Effector memory CD4-positive, alpha-beta T cell (primary cell): ENCODE results near the gene MTOR.

Source experiments
- DNase-seq, 3 donors: peaks; one replicate each; pipeline ENCODE4 v3.0.0-alpha.2; 2020
- H3K27ac ChIP-seq: 2 replicates; pipeline ENCODE4 v1.7.0; 2013; ENCODE audit warnings: mild to moderate bottlenecking, low read length, moderate library complexity; ENCODE audit not compliant: insufficient read depth, poor library complexity, severe bottlenecking
- H3K27me3 ChIP-seq: replicated peaks from 2 replicates; pipeline ENCODE4 v1.7.0; 2013; ENCODE audit warnings: mild to moderate bottlenecking, low read length; ENCODE audit not compliant: insufficient read depth, control insufficient read depth, poor library complexity, severe bottlenecking
- H3K36me3 ChIP-seq: 2 replicates; pipeline ENCODE4 v1.7.0; 2013; ENCODE audit warnings: mild to moderate bottlenecking, low read length, moderate library complexity; ENCODE audit not compliant: control insufficient read depth, insufficient read depth
- H3K4me1 ChIP-seq: 2 replicates; pipeline ENCODE4 v1.7.0; 2013; ENCODE audit warnings: low read length, mild to moderate bottlenecking; ENCODE audit not compliant: control insufficient read depth, insufficient read depth, poor library complexity, severe bottlenecking
- H3K4me3 ChIP-seq: 2 replicates; pipeline ENCODE4 v1.7.0; 2013; ENCODE audit warnings: low read length, low read depth, mild to moderate bottlenecking; ENCODE audit not compliant: insufficient read depth, poor library complexity, severe bottlenecking
- H3K9me3 ChIP-seq: 2 replicates; pipeline ENCODE4 v1.7.0; 2013; ENCODE audit warnings: mild to moderate bottlenecking, low read length, moderate library complexity; ENCODE audit not compliant: control insufficient read depth

MTOR gene

DNA sequence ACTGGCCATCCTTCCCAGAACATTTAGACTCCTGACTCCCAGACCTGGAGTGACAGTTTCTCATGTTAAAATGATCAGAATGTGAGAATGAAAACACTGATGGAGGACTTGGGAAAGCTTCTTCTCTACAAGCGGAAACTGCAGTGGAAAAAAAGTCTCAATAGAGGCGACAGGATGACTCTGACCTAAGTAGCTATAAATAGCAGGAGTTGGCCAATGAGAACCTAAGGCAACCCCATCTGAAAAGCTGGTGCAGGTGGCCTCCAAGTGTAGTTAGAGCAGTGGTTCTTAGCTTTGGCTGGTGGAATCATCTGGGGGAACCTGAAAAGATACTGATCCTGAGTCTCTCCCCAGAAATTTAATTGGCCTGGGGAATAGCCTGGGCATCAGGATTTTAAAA, 118.4 kb downstream of the MTOR start:
- H3K4me1 ChIP-seq, result no peaks in the 10 kb centered on the region
- no peak for DNase-seq
- peaks cover 45% of the 10 kb centered on the region for H3K36me3 ChIP-seq

DNA sequence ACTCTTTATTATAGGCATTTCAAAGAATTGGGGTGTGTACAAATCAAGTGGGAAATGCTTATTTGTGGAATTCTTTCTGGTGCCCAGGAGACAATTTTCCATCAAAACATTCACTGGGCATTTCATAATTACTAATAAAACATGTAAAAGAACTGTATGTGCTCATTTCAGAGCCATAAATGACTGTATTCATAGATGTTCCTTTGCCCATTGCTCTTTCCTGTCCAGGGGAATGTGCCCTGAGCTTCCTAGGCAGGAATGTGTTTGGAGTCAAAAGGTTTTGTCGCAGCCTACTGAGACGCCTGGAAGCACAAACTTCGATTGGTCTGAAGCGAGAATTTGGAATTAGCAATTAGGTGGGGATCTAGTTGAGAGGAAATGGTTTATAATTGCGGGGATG, 119.0 kb downstream of the MTOR start:
- peaks cover 48% of the 10 kb centered on the region for H3K36me3 ChIP-seq
- H3K27ac ChIP-seq, result no peak overlapping the region
- no peaks in the 10 kb centered on the region for H3K9me3 ChIP-seq
- DNase-seq, result no peak
- H3K4me3 ChIP-seq, result no peak overlapping the region
- no peaks in the 10 kb centered on the region for H3K27me3 ChIP-seq
- no peaks in the 10 kb centered on the region for H3K4me1 ChIP-seq

More for the DNA sequence above, 118.4 kb downstream of the MTOR start:
- Histone ChIP-seq H3K27me3 (no peaks in the 10 kb centered on the region), H3K27ac (no peak overlapping the region), H3K4me3 (no peak overlapping the region), H3K9me3 (no peaks in the 10 kb centered on the region)

DNA sequence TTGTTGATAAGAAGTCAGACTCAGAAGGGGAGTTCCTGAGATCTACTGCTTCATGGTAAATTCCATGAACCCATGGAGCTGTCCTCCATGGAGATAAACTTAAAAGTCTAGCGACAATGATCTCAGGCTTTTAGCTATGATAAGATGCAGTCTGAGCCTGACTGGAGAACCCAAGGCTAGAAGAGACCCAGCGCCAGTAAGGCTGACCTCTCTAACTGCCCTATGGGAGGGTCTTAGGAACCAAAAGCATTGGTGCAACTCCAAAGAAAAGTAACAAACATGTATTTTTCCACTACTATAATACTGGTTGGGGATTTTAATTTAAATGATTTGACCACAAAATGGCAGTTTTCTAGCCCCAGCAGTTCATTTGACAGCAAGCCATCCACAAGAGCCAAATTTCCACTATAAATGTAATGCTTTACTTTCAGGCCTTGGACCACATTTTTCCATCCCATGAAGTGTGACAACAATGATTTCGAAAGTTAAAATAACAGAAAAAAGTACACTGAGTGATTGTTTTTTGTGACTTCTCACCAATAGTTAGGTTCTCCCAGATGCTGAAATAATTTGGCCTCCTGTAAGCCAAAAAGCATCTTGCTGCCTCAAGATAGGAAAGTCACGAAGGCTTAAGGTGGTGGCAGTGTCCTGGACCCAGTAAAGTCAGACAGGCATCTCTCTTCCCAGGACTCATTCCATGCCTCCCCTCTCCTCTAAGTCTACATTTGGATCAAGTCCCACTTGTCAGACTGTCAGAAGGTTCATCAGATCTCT, 119.5 kb downstream of the MTOR start:
- Histone ChIP-seq H3K27me3 (no peaks in the 10 kb centered on the region), H3K4me3 (no peak overlapping the region), H3K36me3 (peaks cover 51% of the 10 kb centered on the region), H3K9me3 (no peaks in the 10 kb centered on the region), H3K27ac (no peak overlapping the region), H3K4me1 (no peaks in the 10 kb centered on the region)
- DNase-seq, result no peak

DNA sequence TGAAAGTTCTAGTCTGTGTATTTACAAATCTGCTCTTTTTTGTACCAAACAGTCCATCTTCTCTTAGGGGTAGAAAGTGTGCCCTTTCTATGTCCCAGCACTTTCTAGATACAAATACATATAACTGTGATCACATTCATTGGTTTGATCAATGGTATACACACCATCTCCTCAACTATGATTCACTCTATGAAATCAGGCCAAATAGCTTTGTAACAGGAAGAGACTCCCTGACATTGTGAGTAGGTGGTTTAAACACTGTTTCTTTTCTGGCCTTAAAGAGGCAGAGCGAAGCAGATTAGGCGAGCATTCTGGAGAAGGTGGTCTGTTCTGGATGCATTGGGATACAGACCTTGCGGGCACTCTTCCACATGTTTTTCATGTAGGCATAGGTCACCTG, 123.4 kb downstream of the MTOR start:
- no peak for DNase-seq
- peaks cover 35% of the 10 kb centered on the region for H3K36me3 ChIP-seq
- no peaks in the 10 kb centered on the region for H3K9me3 ChIP-seq
- H3K27me3 ChIP-seq, result no peaks in the 10 kb centered on the region
- no peak overlapping the region for H3K27ac ChIP-seq
- no peaks in the 10 kb centered on the region for H3K4me1 ChIP-seq
- H3K4me3 ChIP-seq, result no peak overlapping the region

DNA sequence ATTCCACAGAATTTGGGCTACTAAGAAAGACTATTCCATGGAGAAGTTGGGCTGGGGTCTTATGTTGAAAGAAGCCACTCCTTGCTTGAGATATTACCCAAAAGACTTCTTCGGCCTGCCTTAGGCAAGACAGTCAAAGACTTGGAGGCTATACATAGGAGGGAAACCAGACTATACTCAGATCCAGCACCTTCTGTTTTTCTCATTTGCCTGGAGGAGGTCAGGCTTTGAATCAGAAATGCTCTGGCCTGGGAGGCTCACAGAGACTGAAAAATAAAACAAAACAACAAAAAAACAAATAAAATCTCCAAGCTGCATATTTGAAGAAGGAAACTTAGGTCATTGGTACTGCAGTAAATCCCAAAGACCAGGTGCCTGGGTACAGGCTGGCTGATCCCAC, 124.3 kb downstream of the MTOR start:
- DNase-seq, result no peak
- H3K36me3 ChIP-seq, result peaks cover 38% of the 10 kb centered on the region
- H3K9me3 ChIP-seq, result no peaks in the 10 kb centered on the region
- H3K4me3 ChIP-seq, result no peak overlapping the region
- no peaks in the 10 kb centered on the region for H3K4me1 ChIP-seq
- no peak overlapping the region for H3K27ac ChIP-seq
- H3K27me3 ChIP-seq, result no peaks in the 10 kb centered on the region

DNA sequence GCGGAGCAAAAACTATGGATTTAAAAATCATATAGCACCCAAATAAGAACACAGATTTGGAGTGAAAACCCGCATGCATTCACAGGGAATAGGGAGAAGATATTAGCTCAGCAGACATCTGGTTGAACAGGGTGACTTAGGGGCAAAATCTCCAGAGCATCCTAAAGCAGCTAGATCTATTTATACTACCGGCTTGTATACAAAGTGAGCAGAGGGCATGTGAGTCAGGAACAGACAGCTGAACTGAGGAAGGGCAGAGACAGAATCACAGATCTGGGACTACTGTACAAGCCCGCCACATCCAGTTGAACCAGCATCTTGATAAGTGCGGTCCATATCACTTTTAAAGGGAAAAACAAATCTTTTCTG, 127.5 kb downstream of the MTOR start:
- H3K4me3 ChIP-seq, result no peak overlapping the region
- no peaks in the 10 kb centered on the region for H3K9me3 ChIP-seq
- no peaks in the 10 kb centered on the region for H3K27me3 ChIP-seq
- H3K27ac ChIP-seq, result no peak overlapping the region
- no peaks in the 10 kb centered on the region for H3K4me1 ChIP-seq
- H3K36me3 ChIP-seq, result peaks cover 65% of the 10 kb centered on the region
- no peak for DNase-seq

DNA sequence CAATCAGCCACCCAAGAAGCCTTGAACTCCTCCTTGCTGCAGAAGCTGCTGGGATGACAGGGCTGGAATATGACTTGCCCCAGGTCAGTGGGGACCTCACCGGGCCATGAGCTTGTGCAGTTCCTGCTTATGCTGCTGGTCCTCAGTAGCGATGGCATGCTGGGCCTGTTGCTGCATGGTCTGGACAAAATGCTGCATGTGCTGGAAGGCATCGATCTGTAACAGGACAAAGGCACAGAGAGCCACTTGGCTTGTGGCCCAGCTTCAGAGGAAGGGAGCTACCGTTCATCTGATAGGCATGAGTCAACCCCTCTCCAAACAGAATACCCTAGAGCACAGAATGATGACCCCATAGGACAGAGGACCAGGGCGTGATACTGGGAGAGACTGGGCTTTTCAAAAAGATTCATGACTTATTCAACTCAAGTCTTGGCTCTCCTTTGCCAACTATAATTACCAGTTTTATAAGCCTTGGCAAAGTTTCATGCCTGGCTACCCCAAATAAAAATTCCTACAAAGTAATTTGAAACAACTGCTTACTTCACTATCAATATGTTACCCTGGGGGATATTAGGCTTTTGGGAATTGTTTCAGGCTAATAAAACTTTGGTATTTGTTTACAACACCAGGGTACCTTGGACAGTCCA, 128.0 kb downstream of the MTOR start:
- no peak for DNase-seq
- no peak overlapping the region for H3K4me3 ChIP-seq
- no peaks in the 10 kb centered on the region for H3K4me1 ChIP-seq
- no peak overlapping the region for H3K27ac ChIP-seq
- no peaks in the 10 kb centered on the region for H3K27me3 ChIP-seq
- H3K9me3 ChIP-seq, result no peaks in the 10 kb centered on the region
- H3K36me3 ChIP-seq, result peaks cover 69% of the 10 kb centered on the region

DNA sequence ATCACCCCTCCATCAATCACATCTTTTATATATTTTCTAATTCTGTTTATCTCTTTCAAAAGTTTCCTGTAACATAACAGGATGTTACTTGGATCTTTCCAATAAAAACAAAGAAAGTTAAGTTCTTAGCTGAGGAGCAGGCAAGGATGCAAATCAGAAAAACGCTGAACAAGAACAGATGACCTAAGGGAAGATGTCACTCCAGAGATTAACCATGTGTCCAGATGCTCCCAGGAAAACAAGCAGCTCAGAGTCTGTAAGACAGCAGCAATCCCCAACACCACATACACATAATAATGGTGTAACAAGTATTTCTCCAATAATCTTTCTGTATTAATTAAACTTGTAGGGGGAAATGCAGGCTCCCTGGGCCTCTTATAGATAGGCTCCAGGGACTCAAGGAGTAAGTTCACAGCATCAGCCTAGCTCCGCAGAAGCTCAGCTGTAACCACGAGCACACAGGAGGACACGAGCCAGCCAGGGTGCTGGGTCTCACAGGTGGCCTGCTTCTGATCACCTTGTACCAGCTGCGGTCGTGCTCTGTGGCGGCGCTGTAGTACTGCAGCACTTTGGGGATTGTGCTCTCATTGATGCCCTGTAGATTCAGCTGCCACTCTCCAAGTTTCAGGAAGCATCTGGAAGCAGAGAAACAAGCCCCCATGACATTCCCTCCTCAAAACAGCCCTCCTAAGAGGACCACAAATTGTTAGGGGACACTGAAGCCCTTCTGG, 129.6 kb downstream of the MTOR start:
- Histone ChIP-seq H3K4me3 (no peak overlapping the region), H3K9me3 (no peaks in the 10 kb centered on the region), H3K4me1 (no peaks in the 10 kb centered on the region), H3K36me3 (peaks cover 69% of the 10 kb centered on the region), H3K27ac (no peak overlapping the region), H3K27me3 (no peaks in the 10 kb centered on the region)
- no peak for DNase-seq

DNA sequence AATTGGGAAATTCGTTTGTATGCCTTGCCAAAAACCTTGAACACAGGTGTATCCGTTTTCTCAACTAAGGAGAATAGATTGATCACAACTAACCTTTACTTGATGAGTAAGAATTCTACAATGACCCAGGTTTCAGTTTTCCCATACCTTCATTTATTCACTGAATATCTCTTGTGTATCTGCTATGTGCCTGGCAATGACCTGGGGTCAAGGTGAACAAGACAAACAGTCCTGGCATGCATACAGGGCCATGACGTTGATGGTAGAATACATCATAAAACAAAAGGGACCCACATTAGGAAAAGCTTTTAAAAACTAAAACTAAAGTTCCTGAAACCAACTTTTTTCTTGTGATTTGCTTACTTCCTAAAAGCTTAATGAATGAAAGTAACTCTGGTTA, 130.5 kb downstream of the MTOR start:
- no peak overlapping the region for H3K4me3 ChIP-seq
- no peaks in the 10 kb centered on the region for H3K9me3 ChIP-seq
- DNase-seq, result no peak
- no peaks in the 10 kb centered on the region for H3K4me1 ChIP-seq
- no peak overlapping the region for H3K27ac ChIP-seq
- no peaks in the 10 kb centered on the region for H3K27me3 ChIP-seq
- H3K36me3 ChIP-seq, result peaks cover 73% of the 10 kb centered on the region

DNA sequence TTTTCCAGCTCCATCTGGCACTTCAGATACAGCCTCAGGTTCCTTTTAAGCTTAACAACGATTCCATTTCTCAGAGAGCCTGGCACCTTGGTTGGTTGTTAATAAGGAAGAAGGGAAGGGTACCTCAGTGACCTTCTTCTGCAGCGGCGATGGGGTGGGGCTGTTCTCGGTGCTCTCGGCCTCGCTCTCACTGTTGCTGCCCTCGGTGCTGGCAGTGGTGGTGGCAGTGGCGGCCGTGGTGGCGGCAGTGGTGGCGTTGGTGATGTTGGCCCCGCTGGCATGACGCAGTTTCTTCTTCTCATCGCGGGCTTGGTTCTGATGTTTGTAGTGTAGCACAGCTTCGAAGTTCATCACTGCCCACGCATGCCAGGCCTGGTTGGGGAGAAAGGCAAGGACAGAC, 131.9 kb downstream of the MTOR start:
- H3K4me1 ChIP-seq, result no peaks in the 10 kb centered on the region
- H3K36me3 ChIP-seq, result peaks cover 82% of the 10 kb centered on the region
- no peak overlapping the region for H3K27ac ChIP-seq
- no peaks in the 10 kb centered on the region for H3K27me3 ChIP-seq
- H3K4me3 ChIP-seq, result no peak overlapping the region
- H3K9me3 ChIP-seq, result no peaks in the 10 kb centered on the region
- DNase-seq, result no peak
